WTC11 (cell line): Measurements from ENCODE around the gene AKT2. TPM values are rescaled to one million over a fixed set of nuclear protein-coding genes. Genes with fewer than 3 reads are reported as not detected.

Experiments
- ATAC-seq: fragments of 200-7000 bp; cut with Tn5 transposase; 2 replicates; pipeline ENCODE4 v1.10.0; 2021; ENCODE audit warnings: mild to moderate bottlenecking, moderate library complexity
- CTCF ChIA-PET: fragments of 300-600 bp; sonication (Branson Sonifier 250); formaldehyde crosslinking; loops from one replicate; lab custom pipeline; 2021; ENCODE audit warnings: antibody characterized with exemption; lab: Charles Lee
- POLR2A ChIA-PET: fragments of 350-600 bp; sonication (Branson Sonifier 250); formaldehyde crosslinking; loops from one replicate; lab custom pipeline; 2021; ENCODE audit warnings: antibody characterized with exemption; lab: Charles Lee
- DNase-seq: peaks from one replicate; pipeline ENCODE4 v3.0.0; 2021; ENCODE audit warnings: low spot score
- H3K27ac Mint-ChIP-seq: 2 replicates; pipeline ENCODE4 v1.8.0; 2021; ENCODE audit warnings: mixed read lengths
- H3K27me3 Mint-ChIP-seq: 2 replicates; pipeline ENCODE4 v1.8.0; 2021; ENCODE audit warnings: low read depth, mild to moderate bottlenecking, moderate library complexity, mixed read lengths
- H3K36me3 Mint-ChIP-seq: 2 replicates; pipeline ENCODE4 v1.8.0; 2021; ENCODE audit warnings: mixed read lengths
- H3K4me1 Mint-ChIP-seq: 2 replicates; pipeline ENCODE4 v1.8.0; 2022; ENCODE audit warnings: mixed read lengths
- H3K4me3 Mint-ChIP-seq: 2 replicates; pipeline ENCODE4 v1.8.0; 2021; ENCODE audit warnings: mild to moderate bottlenecking, moderate library complexity, mixed read lengths
- H3K9me3 Mint-ChIP-seq: 2 replicates; pipeline ENCODE4 v1.8.0; 2021; ENCODE audit warnings: mixed read lengths
- ATF1 ChIP-seq: sonication (generic); formaldehyde crosslinking; IDR thresholded peaks from 2 replicates; pipeline ENCODE4 v1.8.1; 2023; ENCODE audit warnings: mild to moderate bottlenecking, moderate library complexity, missing genetic modification reagents
- EMX1 ChIP-seq: fragments of 250-450 bp; sonication (Bioruptor Pico); IDR thresholded peaks from 2 replicates; pipeline ENCODE4 v1.8.0; 2021; ENCODE audit warnings: mild to moderate bottlenecking
- ETV6 ChIP-seq: sonication (generic); formaldehyde crosslinking; IDR thresholded peaks from 2 replicates; pipeline ENCODE4 v1.8.1; 2022; ENCODE audit warnings: mild to moderate bottlenecking, missing genetic modification reagents
- JUN ChIP-seq: sonication (generic); formaldehyde crosslinking; IDR thresholded peaks from 2 replicates; pipeline ENCODE4 v1.8.0; 2023; ENCODE audit warnings: mild to moderate bottlenecking, missing genetic modification reagents
- KAT7 ChIP-seq: sonication (generic); formaldehyde crosslinking; IDR thresholded peaks from 2 replicates; pipeline ENCODE4 v1.8.1; 2023; ENCODE audit warnings: missing genetic modification reagents, mild to moderate bottlenecking, borderline replicate concordance
- MXD4 ChIP-seq: fragments of 250-450 bp; sonication (Bioruptor Pico); IDR thresholded peaks from 2 replicates; pipeline ENCODE4 v1.8.0; 2021; ENCODE audit warnings: mild to moderate bottlenecking, moderate library complexity, borderline replicate concordance
- SMAD4 ChIP-seq: sonication (generic); formaldehyde crosslinking; IDR thresholded peaks from 2 replicates; pipeline ENCODE4 v1.8.0; 2022; ENCODE audit warnings: mild to moderate bottlenecking, missing genetic modification reagents
- TEAD1 ChIP-seq: sonication (generic); formaldehyde crosslinking; IDR thresholded peaks from 2 replicates; pipeline ENCODE4 v1.8.0; 2022; ENCODE audit warnings: mild to moderate bottlenecking, missing genetic modification reagents
- TP53 ChIP-seq: sonication (generic); formaldehyde crosslinking; IDR thresholded peaks from 2 replicates; pipeline ENCODE4 v1.8.1; 2023; ENCODE audit warnings: mild to moderate bottlenecking, missing genetic modification reagents
- ZNF423 ChIP-seq: fragments of 250-450 bp; sonication (Bioruptor Pico); IDR thresholded peaks from 2 replicates; pipeline ENCODE4 v2.1.2; 2022; ENCODE audit warnings: mild to moderate bottlenecking, moderate library complexity
- total RNA-seq: library from RNA; stranded (reverse); gene quantifications from 3 replicates; pipeline ENCODE4 v1.2.3, GENCODE V29; 2021
- TF ChIP-seq, protein P1 (sequence below): sonication (generic); formaldehyde crosslinking; IDR thresholded peaks from 2 replicates; pipeline ENCODE4 v1.8.0; 2023; ENCODE audit warnings: missing genetic modification reagents, mild to moderate bottlenecking, borderline replicate concordance
- TF ChIP-seq, protein P2 (sequence below): sonication (generic); formaldehyde crosslinking; IDR thresholded peaks from 2 replicates; pipeline ENCODE4 v1.8.1; 2022; ENCODE audit warnings: missing genetic modification reagents, borderline replicate concordance
- TF ChIP-seq, protein P3 (sequence below): fragments of 250-450 bp; sonication (Bioruptor Pico); IDR thresholded peaks from 2 replicates; pipeline ENCODE4 v1.9.0; 2021; ENCODE audit warnings: mild to moderate bottlenecking, borderline replicate concordance
- TF ChIP-seq, protein P4 (sequence below): sonication (generic); formaldehyde crosslinking; IDR thresholded peaks from 2 replicates; pipeline ENCODE4 v1.8.1; 2022; ENCODE audit warnings: mild to moderate bottlenecking, missing genetic modification reagents, moderate library complexity, borderline replicate concordance
- TF ChIP-seq, protein P5 (sequence below): sonication (generic); formaldehyde crosslinking; IDR thresholded peaks from 2 replicates; pipeline ENCODE4 v1.8.1; 2022; ENCODE audit warnings: mild to moderate bottlenecking, moderate library complexity, missing genetic modification reagents
- TF ChIP-seq, protein P6 (sequence below): sonication (generic); formaldehyde crosslinking; IDR thresholded peaks from 2 replicates; pipeline ENCODE4 v1.8.1; 2023; ENCODE audit warnings: mild to moderate bottlenecking, missing genetic modification reagents, borderline replicate concordance
- TF ChIP-seq, protein P7 (sequence below): sonication (generic); formaldehyde crosslinking; IDR thresholded peaks from 2 replicates; pipeline ENCODE4 v1.8.0; 2022; ENCODE audit warnings: mild to moderate bottlenecking, missing genetic modification reagents

The AKT2 gene
- total RNA-seq, 1 experiment from 2014 or later = 156 TPM

DNA sequence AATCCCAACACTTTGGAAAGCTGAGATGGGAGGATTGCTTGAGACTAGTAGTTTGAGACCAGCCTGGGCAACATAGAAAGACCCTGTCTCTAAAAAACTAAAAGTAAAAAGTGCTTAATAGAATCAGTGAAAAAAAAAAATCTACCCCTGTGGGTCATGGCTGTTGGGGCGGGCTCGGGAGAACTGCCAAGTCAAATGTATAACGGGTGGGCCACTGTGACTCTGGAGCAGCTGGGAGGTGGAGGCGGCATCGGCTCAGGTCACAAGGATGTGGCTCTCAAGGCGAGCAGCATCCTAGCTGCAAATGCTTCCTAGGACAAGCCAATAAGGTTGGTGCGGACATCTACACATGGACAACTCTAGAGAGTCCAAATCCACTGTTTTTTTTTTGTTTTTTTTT, 32.2 kb upstream of the AKT2 start (continued):
- TF ChIP-seq, protein P1, sequence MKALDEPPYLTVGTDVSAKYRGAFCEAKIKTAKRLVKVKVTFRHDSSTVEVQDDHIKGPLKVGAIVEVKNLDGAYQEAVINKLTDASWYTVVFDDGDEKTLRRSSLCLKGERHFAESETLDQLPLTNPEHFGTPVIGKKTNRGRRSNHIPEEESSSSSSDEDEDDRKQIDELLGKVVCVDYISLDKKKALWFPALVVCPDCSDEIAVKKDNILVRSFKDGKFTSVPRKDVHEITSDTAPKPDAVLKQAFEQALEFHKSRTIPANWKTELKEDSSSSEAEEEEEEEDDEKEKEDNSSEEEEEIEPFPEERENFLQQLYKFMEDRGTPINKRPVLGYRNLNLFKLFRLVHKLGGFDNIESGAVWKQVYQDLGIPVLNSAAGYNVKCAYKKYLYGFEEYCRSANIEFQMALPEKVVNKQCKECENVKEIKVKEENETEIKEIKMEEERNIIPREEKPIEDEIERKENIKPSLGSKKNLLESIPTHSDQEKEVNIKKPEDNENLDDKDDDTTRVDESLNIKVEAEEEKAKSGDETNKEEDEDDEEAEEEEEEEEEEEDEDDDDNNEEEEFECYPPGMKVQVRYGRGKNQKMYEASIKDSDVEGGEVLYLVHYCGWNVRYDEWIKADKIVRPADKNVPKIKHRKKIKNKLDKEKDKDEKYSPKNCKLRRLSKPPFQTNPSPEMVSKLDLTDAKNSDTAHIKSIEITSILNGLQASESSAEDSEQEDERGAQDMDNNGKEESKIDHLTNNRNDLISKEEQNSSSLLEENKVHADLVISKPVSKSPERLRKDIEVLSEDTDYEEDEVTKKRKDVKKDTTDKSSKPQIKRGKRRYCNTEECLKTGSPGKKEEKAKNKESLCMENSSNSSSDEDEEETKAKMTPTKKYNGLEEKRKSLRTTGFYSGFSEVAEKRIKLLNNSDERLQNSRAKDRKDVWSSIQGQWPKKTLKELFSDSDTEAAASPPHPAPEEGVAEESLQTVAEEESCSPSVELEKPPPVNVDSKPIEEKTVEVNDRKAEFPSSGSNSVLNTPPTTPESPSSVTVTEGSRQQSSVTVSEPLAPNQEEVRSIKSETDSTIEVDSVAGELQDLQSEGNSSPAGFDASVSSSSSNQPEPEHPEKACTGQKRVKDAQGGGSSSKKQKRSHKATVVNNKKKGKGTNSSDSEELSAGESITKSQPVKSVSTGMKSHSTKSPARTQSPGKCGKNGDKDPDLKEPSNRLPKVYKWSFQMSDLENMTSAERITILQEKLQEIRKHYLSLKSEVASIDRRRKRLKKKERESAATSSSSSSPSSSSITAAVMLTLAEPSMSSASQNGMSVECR (CRISPR knock-in tag) = no peak
- TF ChIP-seq, protein P2, sequence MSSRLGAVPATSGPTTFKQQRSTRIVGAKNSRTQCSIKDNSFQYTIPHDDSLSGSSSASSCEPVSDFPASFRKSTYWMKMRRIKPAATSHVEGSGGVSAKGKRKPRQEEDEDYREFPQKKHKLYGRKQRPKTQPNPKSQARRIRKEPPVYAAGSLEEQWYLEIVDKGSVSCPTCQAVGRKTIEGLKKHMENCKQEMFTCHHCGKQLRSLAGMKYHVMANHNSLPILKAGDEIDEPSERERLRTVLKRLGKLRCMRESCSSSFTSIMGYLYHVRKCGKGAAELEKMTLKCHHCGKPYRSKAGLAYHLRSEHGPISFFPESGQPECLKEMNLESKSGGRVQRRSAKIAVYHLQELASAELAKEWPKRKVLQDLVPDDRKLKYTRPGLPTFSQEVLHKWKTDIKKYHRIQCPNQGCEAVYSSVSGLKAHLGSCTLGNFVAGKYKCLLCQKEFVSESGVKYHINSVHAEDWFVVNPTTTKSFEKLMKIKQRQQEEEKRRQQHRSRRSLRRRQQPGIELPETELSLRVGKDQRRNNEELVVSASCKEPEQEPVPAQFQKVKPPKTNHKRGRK = no peak
- TF ChIP-seq TP53 (no peak), ATF1 (CRISPR knock-in tag) (no peak), TEAD1 (CRISPR knock-in tag) (no peak), JUN (CRISPR knock-in tag) (no peak), SMAD4 (CRISPR knock-in tag) (no peak), EMX1 (no peak), ETV6 (no peak)
- TF ChIP-seq, protein P3, sequence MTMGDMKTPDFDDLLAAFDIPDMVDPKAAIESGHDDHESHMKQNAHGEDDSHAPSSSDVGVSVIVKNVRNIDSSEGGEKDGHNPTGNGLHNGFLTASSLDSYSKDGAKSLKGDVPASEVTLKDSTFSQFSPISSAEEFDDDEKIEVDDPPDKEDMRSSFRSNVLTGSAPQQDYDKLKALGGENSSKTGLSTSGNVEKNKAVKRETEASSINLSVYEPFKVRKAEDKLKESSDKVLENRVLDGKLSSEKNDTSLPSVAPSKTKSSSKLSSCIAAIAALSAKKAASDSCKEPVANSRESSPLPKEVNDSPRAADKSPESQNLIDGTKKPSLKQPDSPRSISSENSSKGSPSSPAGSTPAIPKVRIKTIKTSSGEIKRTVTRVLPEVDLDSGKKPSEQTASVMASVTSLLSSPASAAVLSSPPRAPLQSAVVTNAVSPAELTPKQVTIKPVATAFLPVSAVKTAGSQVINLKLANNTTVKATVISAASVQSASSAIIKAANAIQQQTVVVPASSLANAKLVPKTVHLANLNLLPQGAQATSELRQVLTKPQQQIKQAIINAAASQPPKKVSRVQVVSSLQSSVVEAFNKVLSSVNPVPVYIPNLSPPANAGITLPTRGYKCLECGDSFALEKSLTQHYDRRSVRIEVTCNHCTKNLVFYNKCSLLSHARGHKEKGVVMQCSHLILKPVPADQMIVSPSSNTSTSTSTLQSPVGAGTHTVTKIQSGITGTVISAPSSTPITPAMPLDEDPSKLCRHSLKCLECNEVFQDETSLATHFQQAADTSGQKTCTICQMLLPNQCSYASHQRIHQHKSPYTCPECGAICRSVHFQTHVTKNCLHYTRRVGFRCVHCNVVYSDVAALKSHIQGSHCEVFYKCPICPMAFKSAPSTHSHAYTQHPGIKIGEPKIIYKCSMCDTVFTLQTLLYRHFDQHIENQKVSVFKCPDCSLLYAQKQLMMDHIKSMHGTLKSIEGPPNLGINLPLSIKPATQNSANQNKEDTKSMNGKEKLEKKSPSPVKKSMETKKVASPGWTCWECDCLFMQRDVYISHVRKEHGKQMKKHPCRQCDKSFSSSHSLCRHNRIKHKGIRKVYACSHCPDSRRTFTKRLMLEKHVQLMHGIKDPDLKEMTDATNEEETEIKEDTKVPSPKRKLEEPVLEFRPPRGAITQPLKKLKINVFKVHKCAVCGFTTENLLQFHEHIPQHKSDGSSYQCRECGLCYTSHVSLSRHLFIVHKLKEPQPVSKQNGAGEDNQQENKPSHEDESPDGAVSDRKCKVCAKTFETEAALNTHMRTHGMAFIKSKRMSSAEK = no peak
- TF ChIP-seq, protein P4, sequence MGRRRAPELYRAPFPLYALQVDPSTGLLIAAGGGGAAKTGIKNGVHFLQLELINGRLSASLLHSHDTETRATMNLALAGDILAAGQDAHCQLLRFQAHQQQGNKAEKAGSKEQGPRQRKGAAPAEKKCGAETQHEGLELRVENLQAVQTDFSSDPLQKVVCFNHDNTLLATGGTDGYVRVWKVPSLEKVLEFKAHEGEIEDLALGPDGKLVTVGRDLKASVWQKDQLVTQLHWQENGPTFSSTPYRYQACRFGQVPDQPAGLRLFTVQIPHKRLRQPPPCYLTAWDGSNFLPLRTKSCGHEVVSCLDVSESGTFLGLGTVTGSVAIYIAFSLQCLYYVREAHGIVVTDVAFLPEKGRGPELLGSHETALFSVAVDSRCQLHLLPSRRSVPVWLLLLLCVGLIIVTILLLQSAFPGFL (CRISPR knock-in tag) = no peak
- TF ChIP-seq, protein P5, sequence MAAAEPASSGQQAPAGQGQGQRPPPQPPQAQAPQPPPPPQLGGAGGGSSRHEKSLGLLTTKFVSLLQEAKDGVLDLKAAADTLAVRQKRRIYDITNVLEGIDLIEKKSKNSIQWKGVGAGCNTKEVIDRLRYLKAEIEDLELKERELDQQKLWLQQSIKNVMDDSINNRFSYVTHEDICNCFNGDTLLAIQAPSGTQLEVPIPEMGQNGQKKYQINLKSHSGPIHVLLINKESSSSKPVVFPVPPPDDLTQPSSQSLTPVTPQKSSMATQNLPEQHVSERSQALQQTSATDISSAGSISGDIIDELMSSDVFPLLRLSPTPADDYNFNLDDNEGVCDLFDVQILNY (CRISPR knock-in tag) = no peak

DNA sequence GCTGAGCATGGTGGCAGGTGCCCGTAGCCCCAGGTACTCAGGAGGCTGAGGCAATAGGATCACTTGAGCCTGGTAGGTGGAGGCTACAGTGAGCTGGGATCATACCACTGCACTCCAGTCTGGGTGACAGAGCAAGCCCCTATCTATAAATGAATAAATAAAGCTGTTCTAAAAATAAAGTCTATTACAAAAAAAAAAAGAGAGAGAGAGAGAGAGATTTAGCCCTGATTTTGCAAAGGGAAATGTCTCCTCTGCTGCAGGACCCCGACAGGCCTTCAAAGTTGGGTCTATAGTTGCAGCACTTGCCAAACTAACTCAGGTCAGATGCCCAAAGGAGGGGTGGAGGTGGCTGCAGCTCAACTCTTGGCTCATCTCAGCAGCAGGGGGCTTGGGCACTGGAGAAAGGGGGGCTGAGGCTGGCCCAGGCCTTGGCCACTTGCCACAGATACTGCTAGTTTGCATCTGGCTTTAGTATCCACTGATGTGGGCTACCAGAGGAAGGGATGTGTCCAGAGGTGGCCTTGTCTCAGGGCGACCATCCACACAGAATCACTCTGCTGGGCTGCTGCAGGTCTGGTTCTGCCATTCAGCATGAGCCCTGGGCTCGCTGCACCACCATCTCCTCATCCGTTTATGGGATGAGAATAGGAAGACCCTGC, 30.8 kb upstream of the AKT2 start:
- no peak overlapping the region for H3K27ac Mint-ChIP-seq
- no peaks in the 10 kb centered on the region for H3K36me3 Mint-ChIP-seq
- CTCF ChIA-PET = interaction anchor here (0.6 to 1.4 kb wide), 3 partner anchors 11 to 319 kb away, joined by 3 to 6 read pairs (median 4); no protein-coding TSS in a partner anchor
- no peak for DNase-seq
- H3K4me3 Mint-ChIP-seq = no peak overlapping the region
- H3K4me1 Mint-ChIP-seq = no peaks in the 10 kb centered on the region
- no peak for ATAC-seq
- H3K27me3 Mint-ChIP-seq = no peaks in the 10 kb centered on the region
- no peaks in the 10 kb centered on the region for H3K9me3 Mint-ChIP-seq
- POLR2A ChIA-PET = interaction anchor here (0.6 kb wide), 1 partner anchor 23 kb away, joined by 4 read pairs; no protein-coding TSS in a partner anchor
- TF ChIP-seq ZNF423 (CRISPR knock-in tag) = no peak
- TF ChIP-seq KAT7 (CRISPR knock-in tag) = no peak
- TF ChIP-seq, protein P6, sequence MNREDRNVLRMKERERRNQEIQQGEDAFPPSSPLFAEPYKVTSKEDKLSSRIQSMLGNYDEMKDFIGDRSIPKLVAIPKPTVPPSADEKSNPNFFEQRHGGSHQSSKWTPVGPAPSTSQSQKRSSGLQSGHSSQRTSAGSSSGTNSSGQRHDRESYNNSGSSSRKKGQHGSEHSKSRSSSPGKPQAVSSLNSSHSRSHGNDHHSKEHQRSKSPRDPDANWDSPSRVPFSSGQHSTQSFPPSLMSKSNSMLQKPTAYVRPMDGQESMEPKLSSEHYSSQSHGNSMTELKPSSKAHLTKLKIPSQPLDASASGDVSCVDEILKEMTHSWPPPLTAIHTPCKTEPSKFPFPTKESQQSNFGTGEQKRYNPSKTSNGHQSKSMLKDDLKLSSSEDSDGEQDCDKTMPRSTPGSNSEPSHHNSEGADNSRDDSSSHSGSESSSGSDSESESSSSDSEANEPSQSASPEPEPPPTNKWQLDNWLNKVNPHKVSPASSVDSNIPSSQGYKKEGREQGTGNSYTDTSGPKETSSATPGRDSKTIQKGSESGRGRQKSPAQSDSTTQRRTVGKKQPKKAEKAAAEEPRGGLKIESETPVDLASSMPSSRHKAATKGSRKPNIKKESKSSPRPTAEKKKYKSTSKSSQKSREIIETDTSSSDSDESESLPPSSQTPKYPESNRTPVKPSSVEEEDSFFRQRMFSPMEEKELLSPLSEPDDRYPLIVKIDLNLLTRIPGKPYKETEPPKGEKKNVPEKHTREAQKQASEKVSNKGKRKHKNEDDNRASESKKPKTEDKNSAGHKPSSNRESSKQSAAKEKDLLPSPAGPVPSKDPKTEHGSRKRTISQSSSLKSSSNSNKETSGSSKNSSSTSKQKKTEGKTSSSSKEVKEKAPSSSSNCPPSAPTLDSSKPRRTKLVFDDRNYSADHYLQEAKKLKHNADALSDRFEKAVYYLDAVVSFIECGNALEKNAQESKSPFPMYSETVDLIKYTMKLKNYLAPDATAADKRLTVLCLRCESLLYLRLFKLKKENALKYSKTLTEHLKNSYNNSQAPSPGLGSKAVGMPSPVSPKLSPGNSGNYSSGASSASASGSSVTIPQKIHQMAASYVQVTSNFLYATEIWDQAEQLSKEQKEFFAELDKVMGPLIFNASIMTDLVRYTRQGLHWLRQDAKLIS = no peak
- TF ChIP-seq TEAD1 (CRISPR knock-in tag) = no peak
- TF ChIP-seq, protein P5 (CRISPR knock-in tag) = no peak
- no peak for TF ChIP-seq EMX1
- TF ChIP-seq MXD4 (CRISPR knock-in tag) = no peak
- TF ChIP-seq, protein P7, sequence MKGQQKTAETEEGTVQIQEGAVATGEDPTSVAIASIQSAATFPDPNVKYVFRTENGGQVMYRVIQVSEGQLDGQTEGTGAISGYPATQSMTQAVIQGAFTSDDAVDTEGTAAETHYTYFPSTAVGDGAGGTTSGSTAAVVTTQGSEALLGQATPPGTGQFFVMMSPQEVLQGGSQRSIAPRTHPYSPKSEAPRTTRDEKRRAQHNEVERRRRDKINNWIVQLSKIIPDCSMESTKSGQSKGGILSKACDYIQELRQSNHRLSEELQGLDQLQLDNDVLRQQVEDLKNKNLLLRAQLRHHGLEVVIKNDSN (CRISPR knock-in tag) = no peak
